ENCODE measurements around the gene RPS6KA4. TPM values are rescaled to one million over a fixed set of nuclear protein-coding genes. Genes with fewer than 3 reads are reported as not detected.
A peak's percentile ranks its signal among the peaks of the same experiment; 100 is the strongest.

RPS6KA4 gene
- total RNA-seq, 2 experiments from 2014 or later, result 7.3 to 9.2 TPM

DNA sequence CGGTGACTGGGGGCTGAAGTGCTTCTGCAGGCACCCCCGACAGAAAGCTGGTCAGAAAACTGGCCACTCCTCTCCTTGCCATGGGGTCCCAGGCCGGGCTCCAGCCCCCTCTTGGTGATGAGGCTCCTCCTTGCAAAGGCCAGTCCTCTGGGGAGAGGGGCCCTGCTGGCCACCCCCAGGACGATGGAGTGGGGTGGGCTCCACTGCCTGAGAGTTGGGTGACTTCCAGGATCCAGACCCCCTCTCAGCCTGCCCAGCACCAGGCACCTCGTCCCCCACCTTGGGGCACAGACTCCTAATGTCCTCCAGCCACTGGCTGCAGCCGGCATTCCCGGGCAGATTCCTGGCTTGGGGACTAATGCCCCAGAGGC lies 441 bp upstream of the RPS6KA4 start:
- DNase-seq (no peak), ATAC-seq (ENCODE audit: poor library complexity) (no peak)
- intact Hi-C loops (cut with DNase I, micrococcal nuclease), result loop anchor here in 1 of 2 experiments (5.0 kb wide), 1 partner anchor 41 kb away; the partner anchor contains the start of genes PRDX5 and TRMT112
- CTCF ChIA-PET, result no interaction called here
- no peaks in the 10 kb centered on the region for H3K9me3 Mint-ChIP-seq
- POLR2A ChIA-PET, result interaction anchor here (6.3 kb wide), 1 partner anchor 41 kb away, joined by 45 read pairs; the partner anchor contains the start of genes PRDX5 and TRMT112
- H3K9me3 ChIP-seq (ENCODE audit: control insufficient read depth in 1 of 2, insufficient read depth in 1 of 2, low read length in 2 of 2), result no peaks in the 10 kb centered on the region
- no peaks in the 10 kb centered on the region for H3K27me3 ChIP-seq (ENCODE audit: control insufficient read depth in 1 of 2, insufficient read depth in 2 of 2, low read length in 2 of 2)
- H3K4me1 ChIP-seq (ENCODE audit: insufficient read depth, low read length), result peaks cover 38% of the 10 kb centered on the region
- peaks cover 25% of the 10 kb centered on the region for H3K4me1 Mint-ChIP-seq (ENCODE audit: low read depth)
- peaks cover 44% of the 10 kb centered on the region for H3K36me3 ChIP-seq (ENCODE audit: insufficient read depth, low read length)
- H3K27me3 Mint-ChIP-seq, result no peaks in the 10 kb centered on the region
- H3K4me3 ChIP-seq (ENCODE audit: low read length), result peak overlapping the region; percentile 57
- H3K36me3 Mint-ChIP-seq (ENCODE audit: low read depth), result peaks cover 36% of the 10 kb centered on the region
- no peak overlapping the region for H3K27ac Mint-ChIP-seq
- peak overlapping the region in 1 of 2 donors; percentile 22 for H3K27ac ChIP-seq (ENCODE audit: low read depth in 1 of 2, low read length in 2 of 2)
- H3K4me3 Mint-ChIP-seq, result peak overlapping the region; percentile 69
- TF ChIP-seq, protein P1, sequence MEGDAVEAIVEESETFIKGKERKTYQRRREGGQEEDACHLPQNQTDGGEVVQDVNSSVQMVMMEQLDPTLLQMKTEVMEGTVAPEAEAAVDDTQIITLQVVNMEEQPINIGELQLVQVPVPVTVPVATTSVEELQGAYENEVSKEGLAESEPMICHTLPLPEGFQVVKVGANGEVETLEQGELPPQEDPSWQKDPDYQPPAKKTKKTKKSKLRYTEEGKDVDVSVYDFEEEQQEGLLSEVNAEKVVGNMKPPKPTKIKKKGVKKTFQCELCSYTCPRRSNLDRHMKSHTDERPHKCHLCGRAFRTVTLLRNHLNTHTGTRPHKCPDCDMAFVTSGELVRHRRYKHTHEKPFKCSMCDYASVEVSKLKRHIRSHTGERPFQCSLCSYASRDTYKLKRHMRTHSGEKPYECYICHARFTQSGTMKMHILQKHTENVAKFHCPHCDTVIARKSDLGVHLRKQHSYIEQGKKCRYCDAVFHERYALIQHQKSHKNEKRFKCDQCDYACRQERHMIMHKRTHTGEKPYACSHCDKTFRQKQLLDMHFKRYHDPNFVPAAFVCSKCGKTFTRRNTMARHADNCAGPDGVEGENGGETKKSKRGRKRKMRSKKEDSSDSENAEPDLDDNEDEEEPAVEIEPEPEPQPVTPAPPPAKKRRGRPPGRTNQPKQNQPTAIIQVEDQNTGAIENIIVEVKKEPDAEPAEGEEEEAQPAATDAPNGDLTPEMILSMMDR (IDR thresholded peaks at IDR 0.05), result no peak

DNA sequence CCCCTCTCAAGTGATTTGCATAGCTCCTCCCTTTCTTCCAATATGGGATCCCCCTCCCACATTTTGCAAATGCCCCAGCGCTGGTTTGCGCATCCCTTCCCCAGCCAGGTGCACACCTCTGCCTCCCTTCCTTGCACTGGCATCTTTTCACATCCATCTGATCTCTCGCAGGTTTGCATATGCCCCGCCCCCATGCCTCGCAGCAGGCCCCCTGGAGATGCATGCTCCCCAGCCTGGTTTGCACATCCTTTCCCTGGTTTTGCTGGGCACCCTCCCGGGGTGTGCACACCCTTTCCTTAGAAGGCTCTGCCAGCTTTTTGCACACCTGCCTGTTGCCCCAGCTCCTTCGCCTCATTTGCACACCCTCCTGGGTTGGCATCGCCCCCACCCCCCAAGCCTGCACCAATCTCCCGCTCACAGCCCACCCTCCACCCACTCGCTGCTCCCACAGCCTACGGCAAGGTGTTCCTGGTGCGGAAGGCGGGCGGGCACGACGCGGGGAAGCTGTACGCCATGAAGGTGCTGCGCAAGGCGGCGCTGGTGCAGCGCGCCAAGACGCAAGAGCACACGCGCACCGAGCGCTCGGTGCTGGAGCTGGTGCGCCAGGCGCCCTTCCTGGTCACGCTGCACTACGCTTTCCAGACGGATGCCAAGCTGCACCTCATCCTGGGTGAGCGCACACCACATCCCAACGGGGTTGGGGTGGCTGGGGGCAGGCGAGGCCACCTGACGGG lies 917 bp downstream of the RPS6KA4 start:
- Histone ChIP-seq H3K9me3 (ENCODE audit: control insufficient read depth in 1 of 2, insufficient read depth in 1 of 2, low read length in 2 of 2) (no peaks in the 10 kb centered on the region), H3K4me1 (ENCODE audit: insufficient read depth, low read length) (peaks cover 38% of the 10 kb centered on the region), H3K27me3 (ENCODE audit: control insufficient read depth in 1 of 2, insufficient read depth in 2 of 2, low read length in 2 of 2) (no peaks in the 10 kb centered on the region), H3K4me3 (ENCODE audit: low read length) (peak overlapping the region; percentile 88), H3K27ac (ENCODE audit: low read depth in 1 of 2, low read length in 2 of 2) (no peak overlapping the region), H3K36me3 (ENCODE audit: insufficient read depth, low read length) (peaks cover 48% of the 10 kb centered on the region)
- TF ChIP-seq, protein P1 (IDR thresholded peaks at IDR 0.05), result no peak
- intact Hi-C loops (cut with DNase I, micrococcal nuclease), result loop anchor here (1.0 to 10.0 kb wide), 3 partner anchors 42 to 295 kb away; partner anchors contain the start of genes PRDX5 (in 2 of the 2) and TRMT112 (in 1 of the 2)
- ATAC-seq (ENCODE audit: poor library complexity) (peak; percentile 58), DNase-seq (peak in 9 of 14 experiments; percentile 23 to 73 (median 42))
- Mint-ChIP-seq H3K36me3 (ENCODE audit: low read depth) (peaks cover 46% of the 10 kb centered on the region), H3K9me3 (no peaks in the 10 kb centered on the region), H3K4me1 (ENCODE audit: low read depth) (peaks cover 25% of the 10 kb centered on the region), H3K27me3 (no peaks in the 10 kb centered on the region), H3K4me3 (peak overlapping the region; percentile 93), H3K27ac (peak overlapping the region; percentile 5)
- ChIA-PET POLR2A (interaction anchor here (0.8 to 6.3 kb wide), 6 partner anchors 17 to 758 kb away, joined by 3 to 45 read pairs (median 3); partner anchors contain the start of genes CCDC88B, PRDX5, TRMT112 and ZNHIT2), CTCF (interaction anchor here (1.6 kb wide), 1 partner anchor 42 kb away, joined by 7 read pairs; the partner anchor contains the start of genes PRDX5 and TRMT112)

DNA sequence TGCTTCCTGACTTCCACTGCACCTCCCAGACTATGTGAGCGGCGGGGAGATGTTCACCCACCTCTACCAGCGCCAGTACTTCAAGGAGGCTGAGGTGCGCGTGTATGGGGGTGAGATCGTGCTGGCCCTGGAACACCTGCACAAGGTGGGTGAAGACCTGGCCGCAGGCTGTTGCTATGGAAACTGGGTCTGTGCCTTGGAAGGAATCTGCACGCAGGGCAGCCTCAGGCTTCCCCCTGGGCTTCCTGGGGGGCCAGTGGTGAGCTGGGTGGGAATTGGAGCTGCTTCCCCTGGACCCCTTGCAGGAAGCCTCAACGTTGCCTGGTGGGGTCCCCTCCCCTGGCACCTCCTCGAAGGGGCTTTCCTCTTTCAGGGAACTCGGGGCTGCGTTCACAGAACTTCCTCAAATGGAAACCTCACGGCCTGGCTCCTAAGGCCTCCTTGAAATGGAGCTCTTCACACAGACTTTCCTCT lies 1.5 kb downstream of the RPS6KA4 start:
- Histone ChIP-seq H3K27me3 (ENCODE audit: control insufficient read depth in 1 of 2, insufficient read depth in 2 of 2, low read length in 2 of 2) (no peaks in the 10 kb centered on the region), H3K4me1 (ENCODE audit: insufficient read depth, low read length) (peaks cover 35% of the 10 kb centered on the region), H3K4me3 (ENCODE audit: low read length) (peak overlapping the region; percentile 88), H3K36me3 (ENCODE audit: insufficient read depth, low read length) (peaks cover 52% of the 10 kb centered on the region), H3K27ac (ENCODE audit: low read depth in 1 of 2, low read length in 2 of 2) (no peak overlapping the region), H3K9me3 (ENCODE audit: control insufficient read depth in 1 of 2, insufficient read depth in 1 of 2, low read length in 2 of 2) (no peaks in the 10 kb centered on the region)
- intact Hi-C loops (cut with DNase I, micrococcal nuclease), result loop anchor here in 1 of 2 experiments (10.0 kb wide), 1 partner anchor 294 kb away; no protein-coding TSS in a partner anchor
- DNase-seq (peak in 2 of 14 experiments; percentile 39 to 43), ATAC-seq (ENCODE audit: poor library complexity) (peak; percentile 11)
- ChIA-PET CTCF (interaction anchor here (1.6 kb wide), 1 partner anchor 42 kb away, joined by 7 read pairs; the partner anchor contains the start of genes PRDX5 and TRMT112), POLR2A (interaction anchor here (0.9 to 6.3 kb wide), 4 partner anchors 20 to 757 kb away, joined by 3 to 45 read pairs (median 4); partner anchors contain the start of genes CCDC88B, PRDX5, TRMT112 and ZNHIT2)
- Mint-ChIP-seq H3K27ac (peak overlapping the region; percentile 5), H3K9me3 (no peaks in the 10 kb centered on the region), H3K4me1 (ENCODE audit: low read depth) (peaks cover 25% of the 10 kb centered on the region), H3K36me3 (ENCODE audit: low read depth) (peaks cover 52% of the 10 kb centered on the region), H3K27me3 (no peaks in the 10 kb centered on the region), H3K4me3 (peak overlapping the region; percentile 93)
- TF ChIP-seq, protein P1 (IDR thresholded peaks at IDR 0.05), result no peak
